NCI-H510A (cell line): Measurements from ENCODE around the gene TRPM8.

ENCODE experiments used
- DNase-seq: peaks from one replicate; lab custom pipeline; 2025; lab: John Stamatoyannopoulos, UW

Gene TRPM8

GRCh38 chr2:234047361-234047760 is 130.2 kb downstream of the TRPM8 start:
- DNase-seq, result no peak

- no peak for DNase-seq
Measured at GRCh38 chr2:234048049-234048448, 130.9 kb downstream of the TRPM8 start.

- DNase-seq, result no peak
Measured at GRCh38 chr2:234050455-234051135, 133.4 kb downstream of the TRPM8 start, which contains the start of gene SPP2. Gene SPP2, plus strand, starts transcription at chr2:234050702. Its CDS starts 85 bp downstream, at chr2:234050787.

GRCh38 chr2:234051374-234052070 is 134.3 kb downstream of the TRPM8 start:
- no peak for DNase-seq

GRCh38 chr2:234058881-234059280 is 141.7 kb downstream of the TRPM8 start:
- DNase-seq, result no peak

- peak; percentile 33 for DNase-seq
Measured at GRCh38 chr2:234060236-234060635, 143.1 kb downstream of the TRPM8 start.

GRCh38 chr2:234061624-234062257 is 144.6 kb downstream of the TRPM8 start:
- DNase-seq, result no peak

GRCh38 chr2:234066587-234066986 is 149.4 kb downstream of the TRPM8 start:
- no peak for DNase-seq
